Measurements from ENCODE around the gene MCF2.

Gene MCF2, protein sequence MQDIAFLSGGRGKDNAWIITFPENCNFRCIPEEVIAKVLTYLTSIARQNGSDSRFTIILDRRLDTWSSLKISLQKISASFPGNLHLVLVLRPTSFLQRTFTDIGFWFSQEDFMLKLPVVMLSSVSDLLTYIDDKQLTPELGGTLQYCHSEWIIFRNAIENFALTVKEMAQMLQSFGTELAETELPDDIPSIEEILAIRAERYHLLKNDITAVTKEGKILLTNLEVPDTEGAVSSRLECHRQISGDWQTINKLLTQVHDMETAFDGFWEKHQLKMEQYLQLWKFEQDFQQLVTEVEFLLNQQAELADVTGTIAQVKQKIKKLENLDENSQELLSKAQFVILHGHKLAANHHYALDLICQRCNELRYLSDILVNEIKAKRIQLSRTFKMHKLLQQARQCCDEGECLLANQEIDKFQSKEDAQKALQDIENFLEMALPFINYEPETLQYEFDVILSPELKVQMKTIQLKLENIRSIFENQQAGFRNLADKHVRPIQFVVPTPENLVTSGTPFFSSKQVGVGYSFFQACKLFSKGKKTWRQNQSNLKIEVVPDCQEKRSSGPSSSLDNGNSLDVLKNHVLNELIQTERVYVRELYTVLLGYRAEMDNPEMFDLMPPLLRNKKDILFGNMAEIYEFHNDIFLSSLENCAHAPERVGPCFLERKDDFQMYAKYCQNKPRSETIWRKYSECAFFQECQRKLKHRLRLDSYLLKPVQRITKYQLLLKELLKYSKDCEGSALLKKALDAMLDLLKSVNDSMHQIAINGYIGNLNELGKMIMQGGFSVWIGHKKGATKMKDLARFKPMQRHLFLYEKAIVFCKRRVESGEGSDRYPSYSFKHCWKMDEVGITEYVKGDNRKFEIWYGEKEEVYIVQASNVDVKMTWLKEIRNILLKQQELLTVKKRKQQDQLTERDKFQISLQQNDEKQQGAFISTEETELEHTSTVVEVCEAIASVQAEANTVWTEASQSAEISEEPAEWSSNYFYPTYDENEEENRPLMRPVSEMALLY

DNA sequence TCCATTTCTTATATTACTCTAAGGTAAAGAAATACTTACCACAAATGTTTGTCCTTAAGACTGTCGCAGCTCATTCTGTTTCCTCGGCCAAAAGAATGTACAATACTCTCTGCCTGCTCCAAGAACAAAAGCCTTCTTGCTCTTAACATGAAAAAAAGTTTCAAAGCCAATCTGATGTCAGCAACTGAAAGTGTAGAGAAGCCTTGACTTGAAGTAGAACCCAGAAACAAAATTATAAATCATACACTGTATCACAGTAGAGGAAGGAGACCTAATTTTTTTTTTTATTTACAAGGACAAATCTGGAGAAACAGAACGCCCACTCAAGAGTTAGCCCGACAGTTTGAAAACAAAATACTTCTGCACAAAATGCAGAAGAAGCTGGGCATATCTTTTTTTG is at the start of gene MCF2:
MCF2 (minus strand) TSS at position 101 of the 400 bp plus-strand sequence. CDS start 56,423 bp downstream, outside the sequence.
- no peak within 1 kb of the TSS for H3K4me2 ChIP-seq
- no peak within 1 kb of the TSS for H3K9ac ChIP-seq
- H3K4me1 ChIP-seq: no peaks in the 10 kb centered on the region
- peaks cover 7 to 18% (median 14%) of the 10 kb centered on the region in 11 experiments; a peak in 14 of 22 replicates for H3K9me3 ChIP-seq (replicated peaks in 1 of 11)
- no peaks in the 10 kb centered on the region for H4K20me1 ChIP-seq
- TF ChIP-seq Cebpa-rat (IDR thresholded peaks at IDR 0.05): no peak
- H3K27ac ChIP-seq: no peak within 1 kb of the TSS
- no peaks in the 10 kb centered on the region for H3K36me3 ChIP-seq
- H3K4me3 ChIP-seq: no peak within 1 kb of the TSS
- peaks cover 52 to 86% (median 76%) of the 10 kb centered on the region in 11 experiments for H3K27me3 ChIP-seq

DNA sequence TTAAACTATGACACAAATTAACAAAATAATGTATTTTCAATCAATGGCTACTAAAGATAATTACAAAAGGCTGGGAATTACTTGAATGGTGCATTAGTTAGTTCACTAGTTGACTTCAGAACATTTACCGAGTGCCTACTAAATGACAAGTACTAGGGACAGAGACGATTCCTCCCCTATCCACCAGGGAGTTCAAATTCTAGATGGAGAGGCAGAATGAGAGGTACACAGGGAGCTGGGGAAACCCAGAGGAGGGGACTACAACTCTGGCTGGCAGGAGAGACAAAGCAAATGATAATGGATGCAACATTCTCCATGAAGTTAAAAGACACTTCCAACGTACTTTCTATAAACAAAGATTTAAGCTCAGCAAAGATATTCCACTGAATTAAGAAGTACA is 43.1 kb upstream of the MCF2 start:
- Histone ChIP-seq H3K9ac (no peak overlapping the region), H3K27me3 (peaks cover 68 to 100% (median 97%) of the 10 kb centered on the region in 11 experiments), H3K4me3 (no peak overlapping the region), H3K27ac (no peak overlapping the region), H3K4me1 (peaks cover 0 to 10% (median 2%) of the 10 kb centered on the region in 10 experiments; a peak in 4 of 20 replicates), H4K20me1 (no peaks in the 10 kb centered on the region; a peak in 1 of 22 replicates), H3K9me3 (replicated peaks in 1 of 11) (peaks cover 29 to 34% (median 31%) of the 10 kb centered on the region in 11 experiments), H3K4me2 (no peak overlapping the region), H3K36me3 (peaks cover 22 to 69% (median 36%) of the 10 kb centered on the region in 11 experiments)
- no peak for TF ChIP-seq Cebpa-rat (IDR thresholded peaks at IDR 0.05)

DNA sequence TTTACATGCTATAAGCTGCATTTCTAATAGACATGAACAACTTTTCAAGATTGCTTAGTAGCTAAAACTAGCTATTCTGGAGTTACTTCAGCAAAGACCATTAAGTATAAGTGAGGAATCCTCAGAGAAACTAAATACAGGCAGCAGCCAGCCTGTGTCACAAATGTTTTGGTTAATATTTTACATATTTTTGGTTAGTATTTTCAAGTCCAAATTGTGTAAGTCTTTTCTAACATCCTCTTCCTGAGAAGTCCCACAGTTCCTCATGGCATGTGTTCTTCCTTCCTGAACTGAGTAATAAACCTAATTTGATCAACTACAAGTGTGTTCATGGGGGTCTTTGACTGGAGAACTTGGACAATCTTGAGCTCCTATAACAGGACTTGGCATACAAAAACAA is 42.4 kb upstream of the MCF2 start:
- Histone ChIP-seq H3K36me3 (peaks cover 16 to 69% (median 31%) of the 10 kb centered on the region in 11 experiments), H3K9me3 (replicated peaks in 1 of 11) (peaks cover 22 to 27% (median 24%) of the 10 kb centered on the region in 11 experiments), H3K4me2 (0 out of 22 replicates have a peak overlapping the region, but pooled peaks of 1 of the 11 experiments have one; percentile 13), H3K27me3 (peaks cover 74 to 100% (median 97%) of the 10 kb centered on the region in 11 experiments), H3K9ac (no peak overlapping the region), H3K27ac (no peak overlapping the region), H4K20me1 (no peaks in the 10 kb centered on the region; a peak in 1 of 22 replicates), H3K4me1 (peaks cover 0 to 10% (median 2%) of the 10 kb centered on the region in 10 experiments; a peak in 4 of 20 replicates), H3K4me3 (no peak overlapping the region)
- TF ChIP-seq Cebpa-rat (IDR thresholded peaks at IDR 0.05): no peak

DNA sequence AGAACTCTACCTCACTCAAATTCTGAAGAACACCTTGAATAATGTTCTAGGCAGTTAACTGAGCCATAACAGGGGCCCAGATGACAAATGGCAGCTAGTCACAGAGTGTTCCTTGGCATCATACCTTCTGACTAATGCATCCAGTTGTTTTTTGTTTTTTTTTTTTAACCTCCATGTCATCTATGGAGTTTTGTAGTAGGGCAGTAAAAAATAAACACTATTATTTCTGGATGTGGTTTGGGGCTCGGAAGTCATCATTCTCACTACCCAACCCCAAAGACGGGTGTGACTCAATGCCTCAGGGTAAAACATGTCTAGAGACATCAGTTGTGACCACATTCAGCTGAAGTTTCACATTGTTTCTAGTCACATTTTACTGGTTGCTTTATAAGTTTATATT is 31.2 kb upstream of the MCF2 start:
- Histone ChIP-seq H3K27ac (peak overlapping the region in 2 of 11 experiments; percentile 5 to 25; a peak in 2 of 22 replicates), H3K4me2 (peak overlapping the region in 2 of 11 experiments; percentile 2 to 12; a peak in 1 of 22 replicates)

DNA sequence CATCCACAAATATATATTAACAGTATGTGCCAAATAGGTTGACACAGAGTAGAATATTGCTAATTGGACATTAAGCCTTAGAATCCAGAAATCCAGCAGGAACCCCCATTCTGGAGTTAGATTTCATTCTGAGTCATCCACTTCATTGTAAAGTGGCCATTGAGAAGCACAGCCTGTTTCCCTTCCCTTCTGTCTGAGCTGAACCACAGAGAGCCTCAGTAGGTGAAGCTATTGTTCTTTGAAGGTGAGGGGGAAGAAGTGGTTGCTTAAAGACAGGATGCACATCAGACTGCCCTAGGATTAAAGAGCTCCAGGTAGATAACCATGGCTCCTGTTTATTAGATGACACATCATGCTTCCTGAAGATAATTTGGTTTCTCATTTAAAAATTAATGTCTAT is 30.6 kb upstream of the MCF2 start:
- Histone ChIP-seq H3K27me3 (peaks cover 81 to 100% (median 95%) of the 10 kb centered on the region in 11 experiments), H3K4me2 (no peak overlapping the region), H3K4me1 (peaks cover 0 to 19% (median 5%) of the 10 kb centered on the region in 10 experiments; a peak in 7 of 20 replicates), H3K9ac (no peak overlapping the region), H4K20me1 (peaks cover 0 to 7% (median 0%) of the 10 kb centered on the region in 11 experiments; a peak in 3 of 22 replicates), H3K4me3 (no peak overlapping the region), H3K9me3 (replicated peaks in 1 of 11) (peaks cover 0 to 3% (median 0%) of the 10 kb centered on the region in 11 experiments; a peak in 2 of 22 replicates), H3K27ac (peak overlapping the region in 2 of 11 experiments; percentile 5 to 25; a peak in 1 of 22 replicates), H3K36me3 (peaks cover 10 to 83% (median 41%) of the 10 kb centered on the region in 11 experiments; a peak in 20 of 22 replicates)
- no peak for TF ChIP-seq Cebpa-rat (IDR thresholded peaks at IDR 0.05)

More for the DNA sequence above, 31.2 kb upstream of the MCF2 start:
- Histone ChIP-seq H3K4me1 (peaks cover 0 to 19% (median 5%) of the 10 kb centered on the region in 10 experiments; a peak in 7 of 20 replicates), H4K20me1 (peaks cover 0 to 7% (median 0%) of the 10 kb centered on the region in 11 experiments; a peak in 3 of 22 replicates), H3K27me3 (peaks cover 81 to 100% (median 95%) of the 10 kb centered on the region in 11 experiments), H3K9ac (no peak overlapping the region), H3K36me3 (peaks cover 10 to 83% (median 41%) of the 10 kb centered on the region in 11 experiments; a peak in 20 of 22 replicates), H3K9me3 (replicated peaks in 1 of 11) (peaks cover 0 to 3% (median 0%) of the 10 kb centered on the region in 11 experiments; a peak in 2 of 22 replicates), H3K4me3 (no peak overlapping the region)
- TF ChIP-seq Cebpa-rat (IDR thresholded peaks at IDR 0.05): no peak

DNA sequence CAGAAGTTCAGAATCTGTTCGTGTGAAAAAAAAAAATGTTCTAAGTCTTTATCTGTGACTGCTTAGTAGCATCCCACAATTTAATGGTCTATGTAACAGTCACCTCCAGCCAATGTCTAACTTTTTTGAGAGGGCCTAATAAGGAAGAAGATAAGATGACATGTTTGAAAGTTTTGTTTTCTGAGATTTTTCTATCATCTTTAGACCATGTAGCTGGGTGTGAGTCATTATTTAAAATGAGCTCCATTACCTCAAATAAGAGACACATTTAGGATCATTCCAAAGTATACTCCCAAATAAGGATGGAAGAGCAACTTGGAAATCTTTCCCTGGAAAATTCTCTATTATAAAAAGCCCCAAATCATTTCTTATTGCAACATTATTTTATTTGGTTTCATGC is 28.2 kb upstream of the MCF2 start:
- Histone ChIP-seq H3K4me2 (no peak overlapping the region), H3K9ac (no peak overlapping the region), H3K4me3 (no peak overlapping the region), H3K27me3 (peaks cover 87 to 100% (median 99%) of the 10 kb centered on the region in 11 experiments), H3K9me3 (replicated peaks in 1 of 11) (peaks cover 0 to under 1% (median 0%) of the 10 kb centered on the region in 11 experiments; a peak in 2 of 22 replicates), H3K4me1 (peaks cover 0 to 19% (median 5%) of the 10 kb centered on the region in 10 experiments; a peak in 7 of 20 replicates), H3K36me3 (peaks cover 13 to 82% (median 42%) of the 10 kb centered on the region in 11 experiments; a peak in 20 of 22 replicates), H3K27ac (no peak overlapping the region), H4K20me1 (peaks cover 0 to 7% (median 0%) of the 10 kb centered on the region in 11 experiments; a peak in 3 of 22 replicates)
- no peak for TF ChIP-seq Cebpa-rat (IDR thresholded peaks at IDR 0.05)

DNA sequence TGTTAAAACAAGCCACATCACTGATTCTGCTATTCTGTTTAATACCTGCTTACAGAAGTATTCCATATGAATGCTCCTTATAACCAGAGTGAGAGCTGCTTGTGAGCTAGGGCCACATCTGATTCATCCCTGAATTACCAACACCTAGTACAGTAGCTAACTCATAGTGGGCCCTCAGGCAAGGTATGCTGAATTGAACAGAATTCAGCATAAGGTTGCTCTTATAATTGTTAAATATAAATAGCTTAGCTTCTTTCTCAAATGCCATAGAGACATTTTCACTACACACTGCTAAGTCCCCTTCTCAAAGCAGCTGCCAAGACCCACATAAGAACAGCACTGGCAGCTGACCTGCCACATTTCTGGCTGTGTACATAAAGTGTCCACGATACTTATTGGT is 27.0 kb upstream of the MCF2 start:
- Histone ChIP-seq H3K4me2 (no peak overlapping the region), H3K27ac (no peak overlapping the region), H3K36me3 (peaks cover 13 to 76% (median 44%) of the 10 kb centered on the region in 11 experiments; a peak in 18 of 22 replicates), H3K9ac (no peak overlapping the region), H3K4me1 (peaks cover 0 to 14% (median 1%) of the 10 kb centered on the region in 10 experiments; a peak in 7 of 20 replicates), H3K4me3 (no peak overlapping the region), H3K27me3 (peaks cover 88 to 100% (median 99%) of the 10 kb centered on the region in 11 experiments), H4K20me1 (peaks cover 0 to 7% (median 0%) of the 10 kb centered on the region in 11 experiments; a peak in 3 of 22 replicates), H3K9me3 (replicated peaks in 1 of 11) (no peaks in the 10 kb centered on the region; a peak in 1 of 22 replicates)
- no peak for TF ChIP-seq Cebpa-rat (IDR thresholded peaks at IDR 0.05)

DNA sequence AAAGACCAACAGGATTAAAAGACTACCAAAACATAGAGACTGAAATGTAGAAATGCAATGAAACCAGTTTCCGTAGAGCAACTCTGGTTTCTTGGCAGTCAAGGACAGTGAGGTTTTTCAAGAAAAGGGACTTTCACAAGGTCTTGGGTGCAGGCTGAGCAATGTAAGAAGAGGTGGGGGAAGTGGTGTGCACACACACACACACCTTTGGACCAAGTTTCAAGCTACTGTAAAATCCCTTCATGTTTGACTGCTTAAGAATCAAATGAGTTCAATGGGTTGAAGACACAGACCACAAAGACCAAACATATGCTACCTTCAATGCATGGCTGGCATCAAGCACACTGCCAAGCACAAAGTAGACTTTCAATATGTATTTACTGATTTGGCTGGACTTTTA is 17.8 kb upstream of the MCF2 start:
- Histone ChIP-seq H3K27me3 (peaks cover 85 to 100% (median 95%) of the 10 kb centered on the region in 11 experiments), H3K36me3 (peaks cover 0 to 17% (median 5%) of the 10 kb centered on the region in 11 experiments; a peak in 6 of 22 replicates), H4K20me1 (no peaks in the 10 kb centered on the region; a peak in 2 of 22 replicates), H3K27ac (no peak overlapping the region), H3K4me3 (no peak overlapping the region), H3K9me3 (replicated peaks in 1 of 11) (no peaks in the 10 kb centered on the region), H3K4me1 (peaks cover 0 to 15% (median 2%) of the 10 kb centered on the region in 10 experiments; a peak in 10 of 20 replicates), H3K9ac (no peak overlapping the region), H3K4me2 (no peak overlapping the region)
- TF ChIP-seq Cebpa-rat (IDR thresholded peaks at IDR 0.05): no peak
